Stimulated activated CD8-positive, alpha-beta memory T cell treated with anti-CD3 and anti-CD28 coated beads, Interleukin-15, amount 100 ng/mL, for 1 hour (primary cell): ENCODE data around the gene SCP2.

ENCODE experiments used
- DNase-seq: peaks from one replicate; pipeline ENCODE4 v3.0.0-alpha.2; 2020; ENCODE audit warnings: low read depth

Gene SCP2

GRCh38 chr1:53043271-53043670, 116.2 kb downstream of the SCP2 start:
- DNase-seq: no peak

DNA sequence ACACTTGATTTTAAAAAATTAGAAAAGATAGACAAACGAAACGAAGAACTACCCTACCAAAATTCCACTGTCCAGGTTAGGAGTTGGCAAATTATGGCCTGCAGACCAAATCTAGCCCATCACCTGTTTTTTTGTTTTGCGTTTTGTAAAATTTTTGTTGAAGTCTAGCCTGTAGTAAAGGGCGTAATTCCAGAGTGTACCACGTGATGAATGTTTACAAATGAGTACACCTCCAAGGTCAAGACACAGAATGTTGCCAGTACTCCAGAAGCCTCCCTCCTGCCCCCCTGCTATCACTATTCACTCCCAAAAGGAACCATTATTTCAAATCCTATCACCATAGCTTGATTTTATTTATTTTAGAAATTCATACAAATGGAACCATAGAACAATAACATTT, 117.8 kb downstream of the SCP2 start:
- no peak for DNase-seq

GRCh38 chr1:53046930-53047329, 119.9 kb downstream of the SCP2 start:
- DNase-seq: no peak

- no peak for DNase-seq
These were observed 121.0 kb downstream of the SCP2 start for GRCh38 chr1:53047737-53048736.

GRCh38 chr1:53048960-53049573, 122.0 kb downstream of the SCP2 start:
- DNase-seq: no peak

GRCh38 chr1:53049574-53049967, 122.5 kb downstream of the SCP2 start:
- no peak for DNase-seq

DNA sequence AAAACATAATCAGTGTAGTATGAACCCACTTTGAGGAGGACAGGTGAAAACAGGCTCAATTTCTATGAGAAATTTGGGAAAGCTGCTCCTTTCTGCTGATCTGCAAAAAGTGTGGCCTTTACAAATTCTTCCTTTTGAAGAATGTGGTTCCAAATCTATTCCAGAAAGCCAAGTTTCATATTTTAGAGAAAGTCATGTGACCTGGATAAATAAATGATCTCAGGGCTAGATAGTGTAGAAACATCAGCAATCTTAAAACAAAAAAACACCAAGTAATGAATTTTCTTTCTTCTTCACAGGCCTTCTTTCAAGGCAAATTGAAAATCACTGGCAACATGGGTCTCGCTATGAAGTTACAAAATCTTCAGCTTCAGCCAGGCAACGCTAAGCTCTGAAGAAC, 123.2 kb downstream of the SCP2 start:
- no peak for DNase-seq

- DNase-seq: no peak
These were observed 124.6 kb downstream of the SCP2 start for GRCh38 chr1:53051676-53052075.

DNA sequence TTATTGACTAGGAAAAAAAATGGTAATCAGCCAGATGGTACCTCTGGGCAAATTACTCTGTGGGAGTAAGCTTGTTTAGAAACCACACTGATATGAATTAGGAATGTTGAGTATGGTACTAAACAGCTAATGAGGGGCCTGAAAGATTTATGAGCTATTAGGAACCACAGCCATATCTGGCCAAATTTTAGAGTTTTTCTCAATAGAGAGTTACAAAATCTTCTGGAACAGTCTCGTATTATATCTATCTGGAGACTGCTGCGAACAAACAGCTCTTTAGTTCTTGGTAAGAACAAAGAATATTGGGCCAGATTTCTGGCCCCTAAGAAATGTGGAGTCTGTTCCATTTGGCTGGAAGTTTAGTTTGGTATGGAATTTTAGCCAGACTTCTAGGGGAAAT, 130.1 kb downstream of the SCP2 start:
- no peak for DNase-seq

- DNase-seq: no peak
These were observed 133.5 kb downstream of the SCP2 start for GRCh38 chr1:53060579-53060978.

- no peak for DNase-seq
These were observed 134.2 kb downstream of the SCP2 start for GRCh38 chr1:53061123-53061858.

- DNase-seq: no peak
These were observed 135.0 kb downstream of the SCP2 start, which contains the start of gene PODN for GRCh38 chr1:53061859-53062707. Gene PODN (plus strand): TSS chr1:53062213. CDS start chr1:53069856, 7,643 bp downstream.

- no peak for DNase-seq
These were observed 135.9 kb downstream of the SCP2 start for GRCh38 chr1:53062708-53063591.

DNA sequence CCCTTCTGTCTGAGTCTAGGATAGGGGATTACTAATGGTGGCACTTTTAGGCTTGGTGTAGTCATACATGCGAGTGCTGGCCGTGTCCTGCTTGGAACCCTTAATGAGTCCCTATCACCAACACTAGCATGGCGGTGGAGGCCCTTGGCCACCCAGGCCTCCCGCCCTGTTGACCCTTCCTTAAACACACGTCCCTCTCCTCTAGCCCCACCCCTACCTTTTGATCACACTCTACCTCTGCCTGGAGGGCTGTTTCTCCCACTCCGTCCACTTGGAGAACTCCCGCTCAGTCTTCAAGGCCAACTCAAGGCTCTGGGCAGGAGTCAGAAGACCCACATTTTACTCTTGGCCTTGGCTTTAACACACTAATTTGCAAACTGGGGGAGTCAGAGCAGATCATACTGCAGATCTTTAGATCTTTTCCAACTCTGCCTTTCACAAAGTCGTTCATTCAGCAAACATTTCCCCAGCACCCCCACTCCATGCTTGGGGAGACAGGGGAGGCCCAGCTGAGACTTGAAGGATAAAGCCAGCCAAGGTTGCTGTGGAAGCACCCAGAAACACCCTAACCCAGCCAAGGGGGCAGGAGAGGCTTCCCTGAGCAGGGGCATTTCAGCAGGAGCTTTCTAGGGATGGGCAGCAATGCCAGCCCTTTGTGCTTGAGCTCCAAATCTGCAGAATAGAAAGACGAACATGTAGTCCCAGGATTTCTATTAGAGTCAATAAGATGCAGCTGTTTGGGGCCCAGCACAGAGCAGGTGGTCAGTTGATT, 136.9 kb downstream of the SCP2 start:
- DNase-seq: no peak

DNA sequence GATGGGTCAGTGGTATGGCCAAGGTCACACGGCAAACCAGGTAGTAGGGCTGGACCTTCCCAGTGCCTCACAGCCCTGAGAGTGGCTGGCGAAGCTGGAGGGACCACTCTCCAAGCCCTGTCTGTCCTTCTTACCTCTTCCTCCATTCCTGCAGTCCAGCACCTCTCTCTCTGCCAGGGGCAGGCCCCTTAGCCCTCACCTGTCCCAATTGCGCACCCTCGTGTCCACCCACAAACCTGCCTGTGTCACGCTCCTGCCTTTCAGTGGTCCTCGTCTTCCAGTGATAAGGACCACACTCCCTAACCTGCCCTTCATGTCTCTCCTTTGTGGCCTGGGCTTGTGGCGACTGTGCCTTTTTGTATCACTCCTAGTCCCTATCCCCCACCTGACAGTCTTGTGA, 138.3 kb downstream of the SCP2 start:
- DNase-seq: no peak

- DNase-seq: no peak
These were observed 139.4 kb downstream of the SCP2 start for GRCh38 chr1:53066488-53066887.

DNA sequence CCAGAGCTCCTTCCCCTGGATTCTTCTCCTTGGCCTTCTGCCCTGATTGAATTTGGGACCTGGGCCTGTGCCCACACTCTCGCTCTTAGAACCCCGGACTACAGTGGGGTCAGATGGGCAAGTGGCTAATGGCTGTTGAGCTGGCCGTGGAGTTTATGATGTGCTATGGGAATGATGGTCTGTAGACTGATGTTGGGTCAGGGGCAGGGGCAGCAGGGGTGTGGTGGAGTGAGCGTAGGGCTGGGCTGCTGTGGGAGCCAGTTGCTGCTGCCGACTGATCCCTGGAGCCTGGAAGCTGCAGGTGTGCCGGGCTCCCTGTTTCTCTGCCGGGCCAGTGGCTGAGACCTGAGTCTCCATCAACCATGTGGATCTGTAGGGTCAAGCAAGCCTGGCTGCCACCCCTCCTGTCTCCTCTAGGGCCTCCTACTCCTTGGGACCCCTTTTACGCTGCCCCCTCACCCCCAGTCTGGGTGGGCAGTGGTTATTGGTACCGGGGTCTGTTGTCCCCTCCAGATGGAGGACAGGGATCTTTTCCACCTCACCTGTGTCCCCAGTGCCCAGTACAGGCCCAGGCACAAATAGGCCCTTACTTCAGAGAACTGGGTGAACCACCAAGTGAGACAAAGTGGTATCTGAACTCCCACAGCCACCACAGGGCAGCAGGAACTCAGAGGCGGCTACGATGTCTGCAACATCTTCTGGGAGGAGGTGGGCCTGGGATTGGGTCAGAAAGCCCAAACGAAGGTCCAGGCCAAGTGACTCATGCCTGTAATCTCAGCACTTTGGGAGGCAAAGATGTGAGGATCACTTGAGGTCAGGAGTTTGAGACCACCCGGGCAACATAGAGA, 140.0 kb downstream of the SCP2 start:
- DNase-seq: no peak

DNA sequence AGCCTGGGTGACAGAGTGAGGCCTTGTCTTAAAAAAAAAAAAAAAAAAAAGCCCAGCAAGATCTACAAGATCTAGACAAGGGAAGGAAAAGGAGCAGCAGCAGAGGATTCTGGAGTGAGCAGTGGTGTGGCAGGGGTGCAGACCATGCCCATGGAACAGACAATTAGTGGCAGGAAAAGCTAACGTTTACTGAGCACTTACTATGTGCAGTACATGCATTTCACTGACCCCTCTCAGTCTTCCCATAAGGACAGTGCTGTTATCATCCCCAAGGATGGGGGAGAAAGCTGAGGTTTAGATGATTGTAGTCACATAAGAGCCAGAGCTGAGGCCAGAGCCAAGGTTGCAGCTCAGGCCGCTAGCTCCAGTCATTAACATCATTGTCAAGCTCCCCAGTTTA, 140.8 kb downstream of the SCP2 start:
- no peak for DNase-seq
